ENCODE data around the gene TLCD5.

Gene TLCD5

GRCh38 chr11:120338107-120338933 is 13.2 kb downstream of the TLCD5 start:
- peak overlapping the region; percentile 93 for H3K4me3 ChIP-seq (ENCODE audit: control insufficient read depth, low read depth, low read length)
- no peak for DNase-seq (ENCODE audit: low read depth)
- TF ChIP-seq, protein P1, sequence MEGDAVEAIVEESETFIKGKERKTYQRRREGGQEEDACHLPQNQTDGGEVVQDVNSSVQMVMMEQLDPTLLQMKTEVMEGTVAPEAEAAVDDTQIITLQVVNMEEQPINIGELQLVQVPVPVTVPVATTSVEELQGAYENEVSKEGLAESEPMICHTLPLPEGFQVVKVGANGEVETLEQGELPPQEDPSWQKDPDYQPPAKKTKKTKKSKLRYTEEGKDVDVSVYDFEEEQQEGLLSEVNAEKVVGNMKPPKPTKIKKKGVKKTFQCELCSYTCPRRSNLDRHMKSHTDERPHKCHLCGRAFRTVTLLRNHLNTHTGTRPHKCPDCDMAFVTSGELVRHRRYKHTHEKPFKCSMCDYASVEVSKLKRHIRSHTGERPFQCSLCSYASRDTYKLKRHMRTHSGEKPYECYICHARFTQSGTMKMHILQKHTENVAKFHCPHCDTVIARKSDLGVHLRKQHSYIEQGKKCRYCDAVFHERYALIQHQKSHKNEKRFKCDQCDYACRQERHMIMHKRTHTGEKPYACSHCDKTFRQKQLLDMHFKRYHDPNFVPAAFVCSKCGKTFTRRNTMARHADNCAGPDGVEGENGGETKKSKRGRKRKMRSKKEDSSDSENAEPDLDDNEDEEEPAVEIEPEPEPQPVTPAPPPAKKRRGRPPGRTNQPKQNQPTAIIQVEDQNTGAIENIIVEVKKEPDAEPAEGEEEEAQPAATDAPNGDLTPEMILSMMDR (IDR thresholded peaks at IDR 0.05; ENCODE audit: control insufficient read depth, insufficient read depth, low read depth, low read length, missing control alignments), result no peak

GRCh38 chr11:120339394-120339890 is 14.3 kb downstream of the TLCD5 start:
- H3K4me3 ChIP-seq (ENCODE audit: control insufficient read depth, low read depth, low read length), result peak overlapping the region; percentile 27
- TF ChIP-seq, protein P1 (IDR thresholded peaks at IDR 0.05; ENCODE audit: control insufficient read depth, insufficient read depth, low read depth, low read length, missing control alignments), result no peak
- DNase-seq (ENCODE audit: low read depth), result no peak

DNA sequence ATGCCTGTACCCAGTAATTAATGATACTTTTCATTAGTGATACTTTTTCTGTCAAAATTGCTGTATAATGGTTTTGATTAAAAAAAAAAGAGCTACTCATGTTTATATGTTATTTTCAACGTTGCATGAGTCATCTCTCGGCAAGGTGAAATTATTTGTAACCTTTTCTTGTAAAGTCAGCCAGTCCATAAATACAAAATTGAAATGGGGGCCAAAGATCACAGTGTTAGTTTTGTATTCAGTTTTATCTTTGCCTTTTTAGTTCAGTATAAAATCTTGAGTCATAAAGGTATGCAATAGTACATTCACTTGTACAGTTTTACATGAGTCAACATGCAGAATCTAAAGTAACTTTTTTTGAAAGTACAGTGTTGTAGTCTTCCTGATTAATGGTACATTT is 15.4 kb downstream of the TLCD5 start:
- no peak for DNase-seq (ENCODE audit: low read depth)
- no peak overlapping the region for H3K4me3 ChIP-seq (ENCODE audit: control insufficient read depth, low read depth, low read length)
- TF ChIP-seq, protein P1 (IDR thresholded peaks at IDR 0.05; ENCODE audit: control insufficient read depth, insufficient read depth, low read depth, low read length, missing control alignments), result no peak

DNA sequence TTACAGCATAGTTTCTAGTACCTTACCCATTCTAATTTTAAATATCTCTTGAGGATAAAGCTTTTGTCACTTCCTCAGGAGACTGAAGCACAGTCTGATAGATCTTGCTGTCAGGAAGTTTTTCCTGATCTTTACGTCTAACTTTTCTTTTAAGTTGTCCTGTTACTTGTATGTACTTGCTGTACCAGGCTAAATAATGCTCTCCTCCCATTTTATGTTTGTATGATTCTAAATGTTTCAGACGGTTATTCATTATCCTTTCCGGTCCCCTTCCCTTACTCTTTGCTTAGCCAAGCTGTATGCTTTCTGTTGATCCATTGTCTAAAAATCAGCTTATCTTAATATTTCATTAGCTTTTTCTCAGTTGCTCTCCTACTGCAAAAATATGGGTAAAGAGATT is 17.1 kb downstream of the TLCD5 start:
- TF ChIP-seq, protein P1 (IDR thresholded peaks at IDR 0.05; ENCODE audit: control insufficient read depth, insufficient read depth, low read depth, low read length, missing control alignments), result no peak
- DNase-seq (ENCODE audit: low read depth), result no peak
- H3K4me3 ChIP-seq (ENCODE audit: control insufficient read depth, low read depth, low read length), result no peak overlapping the region

DNA sequence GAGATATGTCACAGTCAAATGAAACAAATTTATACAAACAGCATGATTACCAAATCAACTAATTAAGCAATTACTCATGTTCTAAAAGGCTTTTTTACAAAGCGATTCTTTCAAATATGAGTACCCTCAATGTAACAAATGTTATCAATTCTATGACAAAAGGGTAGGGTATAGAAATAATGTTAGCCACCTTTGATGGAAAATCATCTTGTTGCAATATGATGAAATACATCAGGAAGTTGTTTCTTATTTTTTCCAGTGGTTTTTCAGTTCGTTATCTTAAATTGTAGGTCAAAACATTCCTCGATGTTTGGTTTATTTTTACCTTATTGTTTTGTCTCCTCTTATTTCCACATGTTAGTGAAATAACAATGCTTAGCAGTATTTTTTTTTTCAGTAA is 17.6 kb downstream of the TLCD5 start:
- TF ChIP-seq, protein P1 (IDR thresholded peaks at IDR 0.05; ENCODE audit: control insufficient read depth, insufficient read depth, low read depth, low read length, missing control alignments), result no peak
- no peak for DNase-seq (ENCODE audit: low read depth)

DNA sequence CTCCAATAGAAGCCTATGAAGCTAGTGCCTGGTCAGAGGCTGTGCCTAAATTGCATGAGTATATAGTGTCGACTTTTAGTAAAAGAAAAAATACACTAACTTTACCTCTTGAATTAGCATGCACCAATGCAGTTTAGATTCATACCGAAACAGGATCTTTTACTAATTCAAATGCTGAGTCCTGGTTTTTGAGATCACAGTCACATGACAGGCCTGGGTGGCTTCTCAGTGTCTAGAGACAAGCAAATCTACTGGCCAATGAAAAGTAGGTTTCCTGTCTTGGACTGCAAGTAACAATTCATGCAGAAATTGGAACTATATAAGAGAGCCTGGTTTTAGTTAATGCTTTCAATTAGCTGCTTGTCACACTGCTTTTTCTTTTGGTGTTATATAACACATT is 18.3 kb downstream of the TLCD5 start:
- TF ChIP-seq, protein P1 (IDR thresholded peaks at IDR 0.05; ENCODE audit: control insufficient read depth, insufficient read depth, low read depth, low read length, missing control alignments), result no peak
- H3K4me3 ChIP-seq (ENCODE audit: control insufficient read depth, low read depth, low read length), result no peak overlapping the region
- no peak for DNase-seq (ENCODE audit: low read depth)

More for the DNA sequence above, 17.6 kb downstream of the TLCD5 start:
- no peak overlapping the region for H3K4me3 ChIP-seq (ENCODE audit: control insufficient read depth, low read depth, low read length)

All from AG09309 (cell line).